GM12874 (cell line): ENCODE measurements around the gene GBX1.

Source experiments
- CTCF ChIP-seq: IDR thresholded peaks from 2 replicates; pipeline ENCODE4 v1.5.1; 2011; ENCODE audit warnings: low read depth, mild to moderate bottlenecking, control low read depth, low read length, moderate library complexity; ENCODE audit not compliant: insufficient read depth

GBX1 gene

GRCh38 chr7:151102991-151103390 is 64.5 kb downstream of the GBX1 start:
- TF ChIP-seq CTCF = no peak

- no peak for TF ChIP-seq CTCF
Observed at GRCh38 chr7:151101621-151102396, 65.7 kb downstream of the GBX1 start.

GRCh38 chr7:151100921-151101320 is 66.6 kb downstream of the GBX1 start:
- TF ChIP-seq CTCF = no peak

GRCh38 chr7:151099486-151100211 is 67.8 kb downstream of the GBX1 start:
- TF ChIP-seq CTCF = no peak
